CD4-positive, alpha-beta T cell (primary cell): ENCODE measurements around the gene SLC34A1. TPM values are rescaled to one million over a fixed set of nuclear protein-coding genes. Genes with fewer than 3 reads are reported as not detected.

ENCODE experiments used
- ATAC-seq: fragments of 200-7000 bp; cut with Tn5 transposase; one replicate; pipeline ENCODE4 v1.10.0; 2022; ENCODE audit warnings: mild to moderate bottlenecking; ENCODE audit not compliant: poor library complexity
- CTCF ChIA-PET: fragments of 350-600 bp; sonication (Branson Sonifier 250); formaldehyde crosslinking; loops from one replicate; lab custom pipeline; 2021; ENCODE audit warnings: antibody characterized with exemption, inconsistent platforms; lab: Charles Lee
- POLR2A ChIA-PET: fragments of 350-600 bp; sonication (Branson Sonifier 250); formaldehyde crosslinking; loops from one replicate; lab custom pipeline; 2021; ENCODE audit warnings: antibody characterized with exemption, inconsistent platforms; lab: Charles Lee
- DNase-seq, 14 experiments: peaks; one replicate each; pipeline ENCODE4 v3.0.0-alpha.2; 2013 to 2020; ENCODE audit warnings: mixed read lengths in 2 of 14
- H3K27ac ChIP-seq, 2 donors: one replicate each; pipeline versions ENCODE4 v1.5.1 to v1.7.0; 2013; ENCODE audit warnings: low read length in 2 of 2, low read depth in 1 of 2, mild to moderate bottlenecking in 1 of 2
- H3K27me3 ChIP-seq, 2 experiments: 1 replicate in 1 of 2; 2 replicates in 1 of 2; pipeline versions ENCODE4 v1.6.1 to v1.7.0; 2013; ENCODE audit warnings: low read length in 2 of 2, control low read depth in 1 of 2, mild to moderate bottlenecking in 1 of 2, moderate library complexity in 1 of 2; ENCODE audit not compliant: insufficient read depth in 2 of 2, control insufficient read depth in 1 of 2
- H3K36me3 ChIP-seq: one replicate; pipeline ENCODE4 v1.6.1; 2013; ENCODE audit warnings: low read length, control low read depth; ENCODE audit not compliant: insufficient read depth
- H3K4me1 ChIP-seq: one replicate; pipeline ENCODE4 v1.6.1; 2013; ENCODE audit warnings: low read length, control low read depth; ENCODE audit not compliant: insufficient read depth
- H3K4me3 ChIP-seq: one replicate; pipeline ENCODE4 v1.5.1; 2013; ENCODE audit warnings: mild to moderate bottlenecking, low read length, moderate library complexity
- H3K9me3 ChIP-seq, 2 experiments: 1 replicate in 1 of 2; 2 replicates in 1 of 2; pipeline versions ENCODE4 v1.6.1 to v1.7.0; 2013; ENCODE audit warnings: low read length in 2 of 2, mild to moderate bottlenecking in 2 of 2, control low read depth in 1 of 2, moderate library complexity in 1 of 2; ENCODE audit not compliant: control insufficient read depth in 1 of 2, insufficient read depth in 1 of 2
- H3K27ac Mint-ChIP-seq: one replicate; pipeline ENCODE4 v1.8.0; 2020; ENCODE audit warnings: mixed read lengths
- H3K27me3 Mint-ChIP-seq: one replicate; pipeline ENCODE4 v1.8.0; 2021; ENCODE audit warnings: mixed read lengths
- H3K36me3 Mint-ChIP-seq: one replicate; pipeline ENCODE4 v1.8.0; 2021; ENCODE audit warnings: low read depth, mixed read lengths
- H3K4me1 Mint-ChIP-seq: one replicate; pipeline ENCODE4 v1.8.0; 2021; ENCODE audit warnings: low read depth, mixed read lengths
- H3K4me3 Mint-ChIP-seq: one replicate; pipeline ENCODE4 v1.8.0; 2020; ENCODE audit warnings: mild to moderate bottlenecking, mixed read lengths
- H3K9me3 Mint-ChIP-seq: one replicate; pipeline ENCODE4 v1.8.0; 2020; ENCODE audit warnings: mixed read lengths
- intact Hi-C, 2 experiments: fragments of 100-400 bp; cut with DNase I in 1 of 2; cut with micrococcal nuclease in 1 of 2; formaldehyde crosslinking; loops; one replicate each; pipeline versions ENCODE4 v1.15.1 to v1.9.0; 2023 to 2025; cut with DNase I, micrococcal nuclease
- total RNA-seq, 174 experiments: library from RNA in 2 of 174; stranded (reverse) in 2 of 174; gene quantifications; one replicate each; pipeline ENCODE4 v1.2.3 and lab custom pipeline; 2021 to 2026
- TF ChIP-seq, protein P1 (sequence below): fragments of 200-600 bp; IDR thresholded peaks from one replicate; pipeline ENCODE4 v1.8.0; 2022; ENCODE audit warnings: antibody characterized with exemption, mild to moderate bottlenecking

The SLC34A1 gene
- total RNA-seq, 2 experiments from 2014 or later: not detected

DNA sequence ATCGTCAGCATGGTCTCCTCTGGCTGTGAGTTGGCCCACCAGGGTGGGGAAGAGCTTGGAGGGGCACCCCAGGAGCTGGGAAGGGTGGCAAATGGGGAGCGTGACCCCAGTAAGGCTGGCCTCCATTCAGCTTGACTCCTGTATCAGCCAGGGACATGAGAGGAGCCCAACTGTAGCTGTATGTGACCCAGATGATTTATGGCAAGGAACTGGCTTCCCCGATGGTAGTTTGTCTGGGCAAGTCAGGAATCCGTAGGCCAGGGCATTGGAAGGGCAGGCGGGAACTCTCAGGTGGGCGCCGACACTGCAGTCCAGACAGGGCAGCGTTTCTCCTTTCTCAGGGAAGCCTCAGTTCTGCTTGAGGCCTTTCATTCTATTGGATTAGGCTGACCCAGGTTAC, 2.3 kb downstream of the SLC34A1 start:
- Mint-ChIP-seq H3K27ac (no peak overlapping the region), H3K4me1 (peaks cover 54% of the 10 kb centered on the region)

DNA sequence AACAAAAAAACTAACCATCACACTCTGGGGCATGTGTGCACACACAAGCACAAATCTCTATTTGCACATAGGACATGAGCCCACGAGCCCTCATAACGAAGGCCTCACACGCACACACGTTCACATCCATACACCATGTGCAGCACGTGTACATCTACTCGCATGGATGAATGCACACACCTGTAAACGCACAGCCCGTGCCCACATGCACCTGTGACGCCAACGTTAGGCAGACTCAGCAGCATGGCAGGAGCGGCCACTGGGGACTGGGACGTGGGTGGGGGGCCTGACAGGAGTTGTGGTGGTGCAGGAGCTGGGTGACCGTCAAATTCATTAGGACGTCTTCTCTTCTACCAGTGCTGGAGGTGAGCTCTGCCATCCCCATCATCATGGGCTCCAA, 3.2 kb downstream of the SLC34A1 start:
- Mint-ChIP-seq H3K4me3 (no peak overlapping the region), H3K36me3 (no peaks in the 10 kb centered on the region), H3K27ac (no peak overlapping the region), H3K4me1 (peaks cover 52% of the 10 kb centered on the region), H3K27me3 (no peaks in the 10 kb centered on the region), H3K9me3 (no peaks in the 10 kb centered on the region)
- H3K27me3 ChIP-seq: no peaks in the 10 kb centered on the region
- DNase-seq (no peak), ATAC-seq (no peak)
- intact Hi-C loops: no loop called here
- no peaks in the 10 kb centered on the region for H3K9me3 ChIP-seq
- no peak overlapping the region for H3K27ac ChIP-seq
- peaks cover 84% of the 10 kb centered on the region for H3K4me1 ChIP-seq
- ChIA-PET CTCF (interaction anchor here (1.6 to 6.1 kb wide), 3 partner anchors 16 to 68 kb away, joined by 3 to 136 read pairs (median 60); no protein-coding TSS in a partner anchor), POLR2A (interaction anchor here (1.3 kb wide), 1 partner anchor 68 kb away, joined by 4 read pairs; no protein-coding TSS in a partner anchor)
- TF ChIP-seq, protein P1, sequence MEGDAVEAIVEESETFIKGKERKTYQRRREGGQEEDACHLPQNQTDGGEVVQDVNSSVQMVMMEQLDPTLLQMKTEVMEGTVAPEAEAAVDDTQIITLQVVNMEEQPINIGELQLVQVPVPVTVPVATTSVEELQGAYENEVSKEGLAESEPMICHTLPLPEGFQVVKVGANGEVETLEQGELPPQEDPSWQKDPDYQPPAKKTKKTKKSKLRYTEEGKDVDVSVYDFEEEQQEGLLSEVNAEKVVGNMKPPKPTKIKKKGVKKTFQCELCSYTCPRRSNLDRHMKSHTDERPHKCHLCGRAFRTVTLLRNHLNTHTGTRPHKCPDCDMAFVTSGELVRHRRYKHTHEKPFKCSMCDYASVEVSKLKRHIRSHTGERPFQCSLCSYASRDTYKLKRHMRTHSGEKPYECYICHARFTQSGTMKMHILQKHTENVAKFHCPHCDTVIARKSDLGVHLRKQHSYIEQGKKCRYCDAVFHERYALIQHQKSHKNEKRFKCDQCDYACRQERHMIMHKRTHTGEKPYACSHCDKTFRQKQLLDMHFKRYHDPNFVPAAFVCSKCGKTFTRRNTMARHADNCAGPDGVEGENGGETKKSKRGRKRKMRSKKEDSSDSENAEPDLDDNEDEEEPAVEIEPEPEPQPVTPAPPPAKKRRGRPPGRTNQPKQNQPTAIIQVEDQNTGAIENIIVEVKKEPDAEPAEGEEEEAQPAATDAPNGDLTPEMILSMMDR: no peak
- no peaks in the 10 kb centered on the region for H3K36me3 ChIP-seq
- H3K4me3 ChIP-seq: no peak overlapping the region

More for the DNA sequence above, 2.3 kb downstream of the SLC34A1 start:
- Mint-ChIP-seq H3K4me3 (no peak overlapping the region), H3K9me3 (no peaks in the 10 kb centered on the region), H3K27me3 (no peaks in the 10 kb centered on the region), H3K36me3 (no peaks in the 10 kb centered on the region)
- H3K27ac ChIP-seq: no peak overlapping the region
- no peaks in the 10 kb centered on the region for H3K9me3 ChIP-seq
- CTCF ChIA-PET: interaction anchor here (1.6 kb wide), 1 partner anchor 68 kb away, joined by 3 read pairs; no protein-coding TSS in a partner anchor
- intact Hi-C loops: no loop called here
- H3K4me1 ChIP-seq: peaks cover 86% of the 10 kb centered on the region
- TF ChIP-seq, protein P1: no peak
- H3K4me3 ChIP-seq: no peak overlapping the region
- H3K36me3 ChIP-seq: no peaks in the 10 kb centered on the region
- ATAC-seq (no peak), DNase-seq (no peak)
- POLR2A ChIA-PET: interaction anchor here (0.7 to 1.3 kb wide), 4 partner anchors 15 to 69 kb away, joined by 3 to 6 read pairs (median 4); no protein-coding TSS in a partner anchor
- H3K27me3 ChIP-seq: no peaks in the 10 kb centered on the region

DNA sequence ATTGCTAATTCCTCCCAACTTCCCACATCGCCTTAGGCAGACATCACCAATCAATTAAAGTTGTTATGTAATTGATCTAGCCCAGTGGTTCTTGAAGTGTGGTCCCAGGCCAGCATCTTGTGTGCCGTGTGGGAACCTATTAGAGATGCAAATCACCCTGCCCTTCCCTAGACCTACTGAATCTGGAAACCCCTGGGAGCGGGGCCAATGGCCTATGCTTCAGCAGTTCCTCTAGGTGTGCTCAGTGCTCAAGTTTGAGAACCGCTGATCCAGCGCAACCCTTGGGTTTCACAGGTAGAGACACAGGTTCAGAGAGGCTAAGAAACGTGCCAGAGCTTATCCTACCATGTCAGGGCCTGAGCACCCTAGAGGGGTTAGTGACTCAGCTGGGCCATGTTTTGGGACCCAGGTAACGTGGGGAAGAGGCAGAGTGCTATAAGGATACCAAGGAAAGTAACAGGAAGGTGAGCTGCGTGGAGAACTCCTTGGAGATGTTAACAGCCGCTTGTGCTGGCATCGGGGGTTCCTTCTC, 4.4 kb downstream of the SLC34A1 start:
- no peak for DNase-seq
- Mint-ChIP-seq H3K9me3 (no peaks in the 10 kb centered on the region), H3K4me1 (peaks cover 40% of the 10 kb centered on the region), H3K27ac (peak overlapping the region; percentile 80), H3K27me3 (no peaks in the 10 kb centered on the region), H3K36me3 (no peaks in the 10 kb centered on the region), H3K4me3 (peak overlapping the region; percentile 53)
- H3K27me3 ChIP-seq: no peaks in the 10 kb centered on the region
- peaks cover 72% of the 10 kb centered on the region for H3K4me1 ChIP-seq
- no peaks in the 10 kb centered on the region for H3K36me3 ChIP-seq
- no peak for ATAC-seq
- intact Hi-C loops: no loop called here
- POLR2A ChIA-PET: interaction anchor here (1.2 to 3.7 kb wide), 10 partner anchors 13 to 79 kb away, joined by 3 to 75 read pairs (median 14); partner anchors contain the start of genes GRK6, LMAN2 and PRR7
- peak overlapping the region; percentile 26 to 72 for H3K27ac ChIP-seq
- no peaks in the 10 kb centered on the region for H3K9me3 ChIP-seq
- no peak overlapping the region for H3K4me3 ChIP-seq
- CTCF ChIA-PET: interaction anchor here (2.3 to 6.1 kb wide), 6 partner anchors 15 to 67 kb away, joined by 8 to 136 read pairs (median 41); partner anchors contain the start of gene PRR7
- TF ChIP-seq, protein P1: no peak
